SK-N-MC (cell line): ENCODE measurements around the gene UBL7.

Experiments used
- EZH2 ChIP-seq: fragments of 200-600 bp; sonication (generic); IDR thresholded peaks from one replicate; pipeline ENCODE4 v1.6.1; 2017; ENCODE audit warnings: antibody characterized with exemption
- POLR2AphosphoS5 ChIP-seq: IDR thresholded peaks from 2 replicates; pipeline ENCODE4 v1.6.1; 2012; ENCODE audit warnings: mild to moderate bottlenecking, low read depth, low read length, borderline replicate concordance

DNA sequence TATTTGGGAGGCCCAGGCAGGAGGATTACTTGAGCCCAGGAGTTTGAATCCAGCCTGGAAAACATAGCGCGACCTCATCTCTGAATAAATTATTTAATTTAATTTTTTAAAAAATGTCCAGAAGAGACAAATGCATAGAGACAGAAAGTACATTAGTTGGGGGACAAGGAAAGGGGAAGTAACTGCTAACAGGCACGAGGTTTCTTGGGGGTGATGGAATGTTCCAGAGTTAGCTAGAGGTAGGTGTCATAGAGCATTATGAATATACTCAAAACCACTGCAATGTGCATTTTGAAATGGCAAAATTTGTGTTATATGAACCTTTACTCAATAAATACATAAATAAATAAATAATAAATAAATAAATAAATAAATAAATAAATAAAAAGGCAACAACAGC lies 61.9 kb downstream of the UBL7 start:
- TF ChIP-seq POLR2AphosphoS5, result no peak
- TF ChIP-seq EZH2, result no peak
